K562 (cell line): ENCODE data around the gene PRDM16.

Experiments used
- BACH1 ChIP-seq: fragments of 200-800 bp; sonication (Bioruptor generic); IDR thresholded peaks from 2 replicates; pipeline ENCODE4 v1.6.1; 2016; ENCODE audit warnings: missing genetic modification characterization, missing compliant biosample characterization
- DDX20 ChIP-seq: fragments of 450-650 bp; IDR thresholded peaks from 2 replicates; pipeline ENCODE4 v1.6.1; 2016; ENCODE audit warnings: missing genetic modification characterization, low read depth, mild to moderate bottlenecking, missing compliant biosample characterization, moderate library complexity
- JUN ChIP-seq, 2 experiments: sonication (generic) in 1 of 2; formaldehyde crosslinking in 1 of 2; IDR thresholded peaks; 2 replicates each; pipeline versions ENCODE4 v1.6.1 to v1.8.0; 2012 to 2022; ENCODE audit warnings: borderline replicate concordance in 2 of 2, mild to moderate bottlenecking in 2 of 2, improper control_type of control experiment in 1 of 2, low read depth in 1 of 2, low read length in 1 of 2, missing genetic modification reagents in 1 of 2
- RCOR1 ChIP-seq, 2 experiments: IDR thresholded peaks; 2 replicates each; pipeline ENCODE4 v1.6.1; 2012; ENCODE audit warnings: low read depth in 2 of 2, low read length in 2 of 2, borderline replicate concordance in 1 of 2, improper control_type of control experiment in 1 of 2
- ZNF274 ChIP-seq: IDR thresholded peaks from 2 replicates; pipeline ENCODE4 v1.6.1; 2011; ENCODE audit warnings: low read depth, mild to moderate bottlenecking, low read length, moderate library complexity, borderline replicate concordance
- TF ChIP-seq, protein P1 (sequence below): fragments of 250-450 bp; sonication (Bioruptor Pico); IDR thresholded peaks from 2 replicates; pipeline ENCODE4 v1.8.0; 2021; ENCODE audit warnings: moderate library complexity, mild to moderate bottlenecking, inconsistent platforms
- TF ChIP-seq, protein P2 (sequence below), 3 experiments: IDR thresholded peaks in 2 of 3; conservative IDR thresholded peaks in 1 of 3; 2 replicates each; pipeline ENCODE4 v1.5.1; 2011 to 2012; ENCODE audit warnings: low read length in 3 of 3, mild to moderate bottlenecking in 3 of 3, control low read depth in 2 of 3, improper control_type of control experiment in 1 of 3, inconsistent platforms in 1 of 3, low read depth in 1 of 3, mixed read lengths in 1 of 3, moderate library complexity in 1 of 3; ENCODE audit not compliant: insufficient read depth in 2 of 3

DNA sequence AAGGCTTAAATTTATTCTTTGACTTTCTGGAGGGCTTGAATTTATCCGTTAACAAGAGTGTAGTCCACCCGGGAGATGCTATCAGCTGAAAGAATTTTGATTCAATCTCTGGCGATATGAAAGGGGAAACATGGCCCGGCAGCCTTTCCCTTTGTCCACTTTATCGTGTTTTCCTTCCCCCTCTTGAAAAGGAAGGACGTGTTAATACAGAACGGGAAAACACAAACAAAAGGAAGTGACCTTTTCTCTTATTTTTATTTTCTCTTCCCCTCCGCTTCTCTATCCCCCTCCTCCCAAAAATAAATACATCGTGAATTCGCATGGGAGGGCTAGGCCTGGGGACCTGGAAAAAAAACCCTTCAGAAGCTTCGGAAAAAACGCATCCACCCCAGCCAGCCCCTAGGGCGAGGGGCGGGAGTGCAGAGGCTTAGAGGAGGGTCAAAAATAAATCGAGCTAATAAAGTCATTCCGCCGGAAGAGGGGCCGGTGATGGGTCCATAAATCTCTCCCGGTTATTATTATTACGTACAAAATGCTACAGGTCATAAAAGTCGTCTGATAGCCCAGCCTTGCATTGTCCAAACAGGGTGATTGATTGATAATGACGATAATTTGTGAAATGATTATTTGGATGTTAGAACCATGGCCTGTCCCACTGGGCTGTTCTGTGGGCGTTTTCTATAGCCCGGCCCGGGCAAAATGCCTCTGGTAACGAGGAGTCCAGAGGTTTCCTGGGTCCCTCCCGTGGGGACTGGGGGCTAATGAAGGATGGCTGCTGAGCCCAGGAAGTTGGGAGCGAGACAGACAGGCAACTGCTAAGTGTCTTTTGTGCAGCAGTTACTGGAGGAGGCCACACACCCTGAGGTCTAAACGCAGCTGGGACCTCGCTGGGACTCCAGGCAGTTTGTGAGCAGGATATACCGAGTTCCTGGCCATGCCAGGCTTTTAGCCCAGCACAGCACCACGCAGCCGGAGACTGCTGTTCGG lies 179.4 kb downstream of the PRDM16 start:
- TF ChIP-seq, protein P1, sequence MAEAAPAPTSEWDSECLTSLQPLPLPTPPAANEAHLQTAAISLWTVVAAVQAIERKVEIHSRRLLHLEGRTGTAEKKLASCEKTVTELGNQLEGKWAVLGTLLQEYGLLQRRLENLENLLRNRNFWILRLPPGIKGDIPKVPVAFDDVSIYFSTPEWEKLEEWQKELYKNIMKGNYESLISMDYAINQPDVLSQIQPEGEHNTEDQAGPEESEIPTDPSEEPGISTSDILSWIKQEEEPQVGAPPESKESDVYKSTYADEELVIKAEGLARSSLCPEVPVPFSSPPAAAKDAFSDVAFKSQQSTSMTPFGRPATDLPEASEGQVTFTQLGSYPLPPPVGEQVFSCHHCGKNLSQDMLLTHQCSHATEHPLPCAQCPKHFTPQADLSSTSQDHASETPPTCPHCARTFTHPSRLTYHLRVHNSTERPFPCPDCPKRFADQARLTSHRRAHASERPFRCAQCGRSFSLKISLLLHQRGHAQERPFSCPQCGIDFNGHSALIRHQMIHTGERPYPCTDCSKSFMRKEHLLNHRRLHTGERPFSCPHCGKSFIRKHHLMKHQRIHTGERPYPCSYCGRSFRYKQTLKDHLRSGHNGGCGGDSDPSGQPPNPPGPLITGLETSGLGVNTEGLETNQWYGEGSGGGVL = no peak
- TF ChIP-seq BACH1 (no peak), DDX20 (tag) (no peak), ZNF274 (no peak), RCOR1 (IDR thresholded peaks at IDR 0.05; ENCODE audit: borderline replicate concordance in 1 of 2, low read depth in 2 of 2, low read length in 2 of 2) (no peak), JUN (IDR thresholded peaks at IDR 0.05; ENCODE audit: borderline replicate concordance, low read depth, low read length) (no peak), JUN (CRISPR knock-in tag; IDR thresholded peaks at IDR 0.05; ENCODE audit: borderline replicate concordance) (no peak)
- TF ChIP-seq, protein P2, sequence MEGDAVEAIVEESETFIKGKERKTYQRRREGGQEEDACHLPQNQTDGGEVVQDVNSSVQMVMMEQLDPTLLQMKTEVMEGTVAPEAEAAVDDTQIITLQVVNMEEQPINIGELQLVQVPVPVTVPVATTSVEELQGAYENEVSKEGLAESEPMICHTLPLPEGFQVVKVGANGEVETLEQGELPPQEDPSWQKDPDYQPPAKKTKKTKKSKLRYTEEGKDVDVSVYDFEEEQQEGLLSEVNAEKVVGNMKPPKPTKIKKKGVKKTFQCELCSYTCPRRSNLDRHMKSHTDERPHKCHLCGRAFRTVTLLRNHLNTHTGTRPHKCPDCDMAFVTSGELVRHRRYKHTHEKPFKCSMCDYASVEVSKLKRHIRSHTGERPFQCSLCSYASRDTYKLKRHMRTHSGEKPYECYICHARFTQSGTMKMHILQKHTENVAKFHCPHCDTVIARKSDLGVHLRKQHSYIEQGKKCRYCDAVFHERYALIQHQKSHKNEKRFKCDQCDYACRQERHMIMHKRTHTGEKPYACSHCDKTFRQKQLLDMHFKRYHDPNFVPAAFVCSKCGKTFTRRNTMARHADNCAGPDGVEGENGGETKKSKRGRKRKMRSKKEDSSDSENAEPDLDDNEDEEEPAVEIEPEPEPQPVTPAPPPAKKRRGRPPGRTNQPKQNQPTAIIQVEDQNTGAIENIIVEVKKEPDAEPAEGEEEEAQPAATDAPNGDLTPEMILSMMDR (IDR thresholded peaks at IDR 0.05 in 2 of 3, conservative IDR thresholded peaks at IDR 0.05 in 1 of 3; ENCODE audit: insufficient read depth in 2 of 3, low read depth in 1 of 3, low read length in 3 of 3) = no peak
